SK-N-SH treated with all-trans-retinoic acid at 6 μM for 48 hours (cell line): ENCODE data around the gene DYNC1LI1.

Experiments
- ARNTL ChIP-seq: fragments of 450-650 bp; formaldehyde crosslinking; IDR thresholded peaks from 2 replicates; pipeline ENCODE4 v1.5.0; 2020; ENCODE audit warnings: low read depth, mild to moderate bottlenecking, moderate library complexity, borderline replicate concordance
- BACH2 ChIP-seq: fragments of 250-450 bp; sonication (Bioruptor Pico); IDR thresholded peaks from 2 replicates; pipeline ENCODE4 v1.9.0; 2021; ENCODE audit warnings: mild to moderate bottlenecking, borderline replicate concordance
- CSDC2 ChIP-seq: fragments of 250-450 bp; sonication (Bioruptor Pico); IDR thresholded peaks from 2 replicates; pipeline ENCODE4 v1.5.0; 2020; ENCODE audit warnings: mild to moderate bottlenecking, moderate library complexity
- ESRRG ChIP-seq: fragments of 250-450 bp; sonication (Bioruptor Pico); IDR thresholded peaks from 2 replicates; pipeline ENCODE4 v1.6.1; 2021; ENCODE audit warnings: mild to moderate bottlenecking
- ISL1 ChIP-seq: fragments of 250-450 bp; sonication (Bioruptor Pico); IDR thresholded peaks from 2 replicates; pipeline ENCODE4 v2.1.2; 2022; ENCODE audit warnings: mild to moderate bottlenecking, moderate library complexity
- OSR1 ChIP-seq: fragments of 250-450 bp; sonication (Bioruptor Pico); IDR thresholded peaks from 2 replicates; pipeline ENCODE4 v1.8.0; 2022; ENCODE audit warnings: moderate library complexity, mild to moderate bottlenecking, inconsistent platforms
- SNAI2 ChIP-seq: fragments of 250-450 bp; sonication (Bioruptor Pico); IDR thresholded peaks from 2 replicates; pipeline ENCODE4 v1.5.0; 2020; ENCODE audit warnings: mild to moderate bottlenecking, moderate library complexity
- TCF4 ChIP-seq: fragments of 250-450 bp; sonication (Bioruptor Pico); IDR thresholded peaks from 2 replicates; pipeline ENCODE4 v1.8.0; 2021; ENCODE audit warnings: mild to moderate bottlenecking, moderate library complexity, borderline replicate concordance
- ZC3H10 ChIP-seq: fragments of 250-450 bp; sonication (Bioruptor Pico); IDR thresholded peaks from 2 replicates; pipeline ENCODE4 v1.5.1; 2021; ENCODE audit warnings: mild to moderate bottlenecking, moderate library complexity
- ZFP30 ChIP-seq: fragments of 450-650 bp; formaldehyde crosslinking; IDR thresholded peaks from 2 replicates; pipeline ENCODE4 v1.5.0; 2022; ENCODE audit warnings: mild to moderate bottlenecking, moderate library complexity
- TF ChIP-seq, protein P1 (sequence below): fragments of 250-450 bp; sonication (Bioruptor Pico); IDR thresholded peaks from 2 replicates; pipeline ENCODE4 v1.8.0; 2021; ENCODE audit warnings: low read depth, mild to moderate bottlenecking, moderate library complexity, borderline replicate concordance
- TF ChIP-seq, protein P2 (sequence below): fragments of 250-450 bp; sonication (Bioruptor Pico); IDR thresholded peaks from 2 replicates; pipeline ENCODE4 v1.8.0; 2020; ENCODE audit warnings: mild to moderate bottlenecking, moderate library complexity, borderline replicate concordance
- TF ChIP-seq, protein P3 (sequence below): fragments of 250-450 bp; sonication (Bioruptor Pico); IDR thresholded peaks from 2 replicates; pipeline ENCODE4 v1.5.1; 2020; ENCODE audit warnings: low read depth, mild to moderate bottlenecking, moderate library complexity
- TF ChIP-seq, protein P4 (sequence below): fragments of 250-450 bp; sonication (Bioruptor Pico); IDR thresholded peaks from 2 replicates; pipeline ENCODE4 v1.5.1; 2021; ENCODE audit warnings: mild to moderate bottlenecking, moderate library complexity

- TF ChIP-seq CSDC2 (CRISPR knock-in tag) (no peak), OSR1 (CRISPR knock-in tag) (no peak), ZFP30 (CRISPR knock-in tag) (no peak), ARNTL (CRISPR knock-in tag) (no peak), ESRRG (CRISPR knock-in tag) (no peak), SNAI2 (CRISPR knock-in tag) (no peak), TCF4 (no peak), ISL1 (CRISPR knock-in tag) (no peak), BACH2 (CRISPR knock-in tag) (no peak), ZC3H10 (CRISPR knock-in tag) (no peak)
- TF ChIP-seq, protein P1, sequence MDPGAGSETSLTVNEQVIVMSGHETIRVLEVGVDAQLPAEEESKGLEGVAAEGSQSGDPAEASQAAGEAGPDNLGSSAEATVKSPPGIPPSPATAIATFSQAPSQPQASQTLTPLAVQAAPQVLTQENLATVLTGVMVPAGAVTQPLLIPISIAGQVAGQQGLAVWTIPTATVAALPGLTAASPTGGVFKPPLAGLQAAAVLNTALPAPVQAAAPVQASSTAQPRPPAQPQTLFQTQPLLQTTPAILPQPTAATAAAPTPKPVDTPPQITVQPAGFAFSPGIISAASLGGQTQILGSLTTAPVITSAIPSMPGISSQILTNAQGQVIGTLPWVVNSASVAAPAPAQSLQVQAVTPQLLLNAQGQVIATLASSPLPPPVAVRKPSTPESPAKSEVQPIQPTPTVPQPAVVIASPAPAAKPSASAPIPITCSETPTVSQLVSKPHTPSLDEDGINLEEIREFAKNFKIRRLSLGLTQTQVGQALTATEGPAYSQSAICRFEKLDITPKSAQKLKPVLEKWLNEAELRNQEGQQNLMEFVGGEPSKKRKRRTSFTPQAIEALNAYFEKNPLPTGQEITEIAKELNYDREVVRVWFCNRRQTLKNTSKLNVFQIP (CRISPR knock-in tag) = no peak
- TF ChIP-seq, protein P2, sequence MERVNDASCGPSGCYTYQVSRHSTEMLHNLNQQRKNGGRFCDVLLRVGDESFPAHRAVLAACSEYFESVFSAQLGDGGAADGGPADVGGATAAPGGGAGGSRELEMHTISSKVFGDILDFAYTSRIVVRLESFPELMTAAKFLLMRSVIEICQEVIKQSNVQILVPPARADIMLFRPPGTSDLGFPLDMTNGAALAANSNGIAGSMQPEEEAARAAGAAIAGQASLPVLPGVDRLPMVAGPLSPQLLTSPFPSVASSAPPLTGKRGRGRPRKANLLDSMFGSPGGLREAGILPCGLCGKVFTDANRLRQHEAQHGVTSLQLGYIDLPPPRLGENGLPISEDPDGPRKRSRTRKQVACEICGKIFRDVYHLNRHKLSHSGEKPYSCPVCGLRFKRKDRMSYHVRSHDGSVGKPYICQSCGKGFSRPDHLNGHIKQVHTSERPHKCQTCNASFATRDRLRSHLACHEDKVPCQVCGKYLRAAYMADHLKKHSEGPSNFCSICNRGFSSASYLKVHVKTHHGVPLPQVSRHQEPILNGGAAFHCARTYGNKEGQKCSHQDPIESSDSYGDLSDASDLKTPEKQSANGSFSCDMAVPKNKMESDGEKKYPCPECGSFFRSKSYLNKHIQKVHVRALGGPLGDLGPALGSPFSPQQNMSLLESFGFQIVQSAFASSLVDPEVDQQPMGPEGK (CRISPR knock-in tag) = no peak
- TF ChIP-seq, protein P3, sequence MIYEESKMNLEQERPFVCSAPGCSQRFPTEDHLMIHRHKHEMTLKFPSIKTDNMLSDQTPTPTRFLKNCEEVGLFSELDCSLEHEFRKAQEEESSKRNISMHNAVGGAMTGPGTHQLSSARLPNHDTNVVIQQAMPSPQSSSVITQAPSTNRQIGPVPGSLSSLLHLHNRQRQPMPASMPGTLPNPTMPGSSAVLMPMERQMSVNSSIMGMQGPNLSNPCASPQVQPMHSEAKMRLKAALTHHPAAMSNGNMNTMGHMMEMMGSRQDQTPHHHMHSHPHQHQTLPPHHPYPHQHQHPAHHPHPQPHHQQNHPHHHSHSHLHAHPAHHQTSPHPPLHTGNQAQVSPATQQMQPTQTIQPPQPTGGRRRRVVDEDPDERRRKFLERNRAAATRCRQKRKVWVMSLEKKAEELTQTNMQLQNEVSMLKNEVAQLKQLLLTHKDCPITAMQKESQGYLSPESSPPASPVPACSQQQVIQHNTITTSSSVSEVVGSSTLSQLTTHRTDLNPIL (CRISPR knock-in tag) = no peak
- TF ChIP-seq, protein P4, sequence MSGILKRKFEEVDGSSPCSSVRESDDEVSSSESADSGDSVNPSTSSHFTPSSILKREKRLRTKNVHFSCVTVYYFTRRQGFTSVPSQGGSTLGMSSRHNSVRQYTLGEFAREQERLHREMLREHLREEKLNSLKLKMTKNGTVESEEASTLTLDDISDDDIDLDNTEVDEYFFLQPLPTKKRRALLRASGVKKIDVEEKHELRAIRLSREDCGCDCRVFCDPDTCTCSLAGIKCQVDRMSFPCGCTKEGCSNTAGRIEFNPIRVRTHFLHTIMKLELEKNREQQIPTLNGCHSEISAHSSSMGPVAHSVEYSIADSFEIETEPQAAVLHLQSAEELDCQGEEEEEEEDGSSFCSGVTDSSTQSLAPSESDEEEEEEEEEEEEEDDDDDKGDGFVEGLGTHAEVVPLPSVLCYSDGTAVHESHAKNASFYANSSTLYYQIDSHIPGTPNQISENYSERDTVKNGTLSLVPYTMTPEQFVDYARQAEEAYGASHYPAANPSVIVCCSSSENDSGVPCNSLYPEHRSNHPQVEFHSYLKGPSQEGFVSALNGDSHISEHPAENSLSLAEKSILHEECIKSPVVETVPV (CRISPR knock-in tag) = no peak
Measured at GRCh38 chr3:32487781-32488473, 82.7 kb downstream of the DYNC1LI1 start.
